Psoas muscle (tissue), 8 donors: Measurements from ENCODE around the gene PACRG. TPM values are rescaled to one million over a fixed set of nuclear protein-coding genes. Genes with fewer than 3 reads are reported as not detected.

Source experiments
- ATAC-seq, 4 donors: fragments of 200-7000 bp; cut with Tn5 transposase; one replicate each; pipeline ENCODE4 v1.9.1; 2020; ENCODE audit warnings: moderate library complexity in 3 of 4, mild to moderate bottlenecking in 2 of 4
- DNase-seq, 2 donors: peaks; one replicate each; pipeline ENCODE4 v3.0.0-alpha.2; 2020
- H3K27ac ChIP-seq: fragments of 200-600 bp; one replicate; pipeline ENCODE4 v1.8.0; 2022
- H3K27me3 ChIP-seq, 3 donors: fragments of 200-600 bp in 1 of 3; one replicate each; pipeline versions ENCODE4 v1.6.1 to v1.8.0; 2013 to 2022; ENCODE audit warnings: low read length in 2 of 3, mild to moderate bottlenecking in 2 of 3, moderate library complexity in 1 of 3; ENCODE audit not compliant: insufficient read depth in 3 of 3
- H3K36me3 ChIP-seq, 2 donors: fragments of 200-600 bp in 1 of 2; one replicate each; pipeline versions ENCODE4 v1.6.1 to v1.8.0; 2013 to 2022; ENCODE audit warnings: low read depth in 1 of 2, mild to moderate bottlenecking in 1 of 2, moderate library complexity in 1 of 2; ENCODE audit not compliant: insufficient read depth in 1 of 2
- H3K4me1 ChIP-seq: fragments of 200-600 bp; one replicate; pipeline ENCODE4 v1.8.0; 2022
- H3K4me3 ChIP-seq: fragments of 200-600 bp; one replicate; pipeline ENCODE4 v1.8.0; 2022; ENCODE audit warnings: mild to moderate bottlenecking
- H3K9me3 ChIP-seq: fragments of 200-600 bp; one replicate; pipeline ENCODE4 v1.8.0; 2022
- CTCF ChIP-seq: fragments of 200-600 bp; IDR thresholded peaks from one replicate; pipeline ENCODE4 v1.8.0; 2022; ENCODE audit warnings: antibody characterized with exemption
- WGBS, 3 donors: extraction: QIAGEN DNeasy Blood & Tissue Kit; methylation state at CpG; one replicate each; pipeline versions ENCODE4 v1.1.6 to v1.1.7; 2013; 5-methylcytosine and 5-hydroxymethylcytosine counted together
- intact Hi-C, 2 donors: fragments of 100-400 bp; cut with DNase I; formaldehyde crosslinking; loops; one replicate each; pipeline versions ENCODE4 v1.11.0 to v1.14.2; 2022
- polyA plus RNA-seq, 3 donors: library from polyadenylated mRNA; stranded (reverse); fragments of 200-250 nt; gene quantifications; one replicate each; pipeline ENCODE4 v1.2.3, GENCODE V29; 2013
- total RNA-seq, 4 donors: library from RNA; stranded (reverse); fragmentation: NEBNext Ultra II Directional in 2 of 4; extraction: Animal tissue kit (Norgen Biotek cat#: 25700) in 2 of 4; gene quantifications; one replicate each; pipeline versions ENCODE4 v1.2.1 to v1.2.4, GENCODE V29; 2021 to 2023
- donor health status: healthy with polysubstance abuse.
- donor health status: DM: no; HTN: no; CAD: no; lungs with moderate emphysema.
- donor health status: Bipolar disorder and iron deficiency.
- donor health status: healthy.
- donor health status: DM: yes; HTN: yes; CAD: no.
- donor health status: DM: no; HTN: no; CAD: no.
- donor health status: DM: no; HTN: no; CAD: no.
- donor health status: DM: yes; HTN: yes; CAD: no.

Gene PACRG
- total and polyA plus RNA-seq, 7 donors, result 0.17 to 3.1 (median 1.8) TPM

GRCh38 chr6:162921510-162922040 lies 193.8 kb downstream of the PACRG start:
- TF ChIP-seq CTCF, result no peak
- no peak for DNase-seq
- 75 to 85% (median 83%) methylated on average over 7 of the region's 7 CpGs for WGBS, 3 donors
- H3K9me3 ChIP-seq, result no peaks in the 10 kb centered on the region
- intact Hi-C loops, result no loop called here
- H3K27me3 ChIP-seq, result no peaks in the 10 kb centered on the region
- no peak overlapping the region for H3K4me3 ChIP-seq
- H3K4me1 ChIP-seq, result no peaks in the 10 kb centered on the region
- ATAC-seq, result no peak
- no peak overlapping the region for H3K27ac ChIP-seq
- H3K36me3 ChIP-seq, result no peaks in the 10 kb centered on the region

DNA sequence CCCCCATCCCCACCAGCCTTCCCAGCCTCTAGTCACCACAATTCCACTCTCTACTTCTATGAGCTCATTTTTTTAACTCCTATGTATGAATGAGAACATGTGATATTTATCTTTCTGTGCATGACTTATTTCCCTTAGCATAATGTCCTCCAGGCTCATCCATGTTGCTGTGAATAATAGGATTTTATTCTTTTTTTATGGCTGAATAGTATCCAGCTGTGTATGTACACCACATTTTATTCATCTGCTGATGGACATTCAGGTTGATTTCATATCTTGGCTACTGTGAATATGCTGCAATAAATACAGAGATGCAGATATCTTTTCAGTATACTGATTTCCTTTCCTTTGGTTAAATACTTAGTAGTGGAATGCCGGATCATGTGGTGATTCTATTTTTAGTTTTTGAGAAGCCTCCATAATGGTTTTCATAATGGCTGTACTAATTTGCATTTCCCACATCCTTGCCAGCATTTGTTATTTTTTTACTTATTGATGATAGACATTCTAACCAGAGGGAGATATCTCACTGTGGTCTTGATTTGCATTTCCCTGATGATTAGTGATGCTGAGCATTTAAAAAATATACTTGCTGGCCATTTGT lies 194.9 kb downstream of the PACRG start:
- Histone ChIP-seq H3K9me3 (peaks cover 6% of the 10 kb centered on the region), H3K27ac (no peak overlapping the region), H3K4me1 (no peaks in the 10 kb centered on the region), H3K4me3 (no peak overlapping the region), H3K36me3 (no peaks in the 10 kb centered on the region), H3K27me3 (no peaks in the 10 kb centered on the region)
- ATAC-seq (no peak), DNase-seq (no peak)
- 50 to 68% (median 63%) methylated on average over 1 of the region's 1 CpG for WGBS, 3 donors
- TF ChIP-seq CTCF, result no peak
- intact Hi-C loops, result no loop called here

GRCh38 chr6:162934844-162935243 lies 207.1 kb downstream of the PACRG start:
- H3K36me3 ChIP-seq, result no peaks in the 10 kb centered on the region
- no peaks in the 10 kb centered on the region for H3K27me3 ChIP-seq
- no peak overlapping the region for H3K4me3 ChIP-seq
- intact Hi-C loops, result no loop called here
- H3K4me1 ChIP-seq, result no peaks in the 10 kb centered on the region
- DNase-seq (no peak), ATAC-seq (no peak)
- no peak for TF ChIP-seq CTCF
- WGBS, 3 donors, result 71 to 86% (median 76%) methylated on average over 1 of the region's 1 CpG
- H3K27ac ChIP-seq, result no peak overlapping the region
- H3K9me3 ChIP-seq, result peaks cover 17% of the 10 kb centered on the region

DNA sequence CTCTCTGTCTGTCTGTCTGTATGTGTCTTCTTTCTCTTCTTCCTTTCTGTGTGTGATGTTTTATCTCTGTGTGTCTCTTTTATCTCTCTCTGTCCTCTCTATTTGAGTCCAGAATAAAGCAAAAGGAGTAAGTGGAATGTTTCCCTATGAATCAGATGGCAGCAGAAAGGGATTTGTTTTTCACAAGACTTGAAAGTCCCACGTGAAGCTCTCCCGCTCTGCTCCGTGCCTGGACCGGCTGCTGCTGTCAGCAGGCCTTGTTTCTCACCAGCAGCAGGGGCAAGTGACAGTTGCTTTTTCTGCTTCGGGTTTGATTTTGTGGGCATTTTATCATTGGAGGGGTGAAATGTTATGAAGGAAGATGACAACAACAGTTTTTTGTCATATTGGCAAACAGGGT lies 212.7 kb downstream of the PACRG start:
- ATAC-seq (no peak), DNase-seq (no peak)
- Histone ChIP-seq H3K27ac (no peak overlapping the region), H3K4me3 (no peak overlapping the region), H3K4me1 (no peaks in the 10 kb centered on the region), H3K36me3 (no peaks in the 10 kb centered on the region), H3K9me3 (peaks cover 10% of the 10 kb centered on the region), H3K27me3 (no peaks in the 10 kb centered on the region)
- no peak for TF ChIP-seq CTCF
- 51 to 57% (median 55%) methylated on average over 5 of the region's 5 CpGs for WGBS, 3 donors
- intact Hi-C loops, result no loop called here

- H3K9me3 ChIP-seq, result peaks cover 5% of the 10 kb centered on the region
- ATAC-seq, result peak in 2 of 4 donors; percentile 46 to 61
- H3K27ac ChIP-seq, result no peak overlapping the region
- H3K4me3 ChIP-seq, result no peak overlapping the region
- no peak for DNase-seq
- intact Hi-C loops, result no loop called here
- no peak for TF ChIP-seq CTCF
- no peaks in the 10 kb centered on the region for H3K27me3 ChIP-seq
- no peaks in the 10 kb centered on the region for H3K4me1 ChIP-seq
- H3K36me3 ChIP-seq, result no peaks in the 10 kb centered on the region
- 32 to 66% (median 36%) methylated on average over 8 of the region's 8 CpGs for WGBS, 3 donors
Observed at GRCh38 chr6:162941128-162941527, 213.4 kb downstream of the PACRG start.
